ENCODE data around the gene SLC49A3.

DNA sequence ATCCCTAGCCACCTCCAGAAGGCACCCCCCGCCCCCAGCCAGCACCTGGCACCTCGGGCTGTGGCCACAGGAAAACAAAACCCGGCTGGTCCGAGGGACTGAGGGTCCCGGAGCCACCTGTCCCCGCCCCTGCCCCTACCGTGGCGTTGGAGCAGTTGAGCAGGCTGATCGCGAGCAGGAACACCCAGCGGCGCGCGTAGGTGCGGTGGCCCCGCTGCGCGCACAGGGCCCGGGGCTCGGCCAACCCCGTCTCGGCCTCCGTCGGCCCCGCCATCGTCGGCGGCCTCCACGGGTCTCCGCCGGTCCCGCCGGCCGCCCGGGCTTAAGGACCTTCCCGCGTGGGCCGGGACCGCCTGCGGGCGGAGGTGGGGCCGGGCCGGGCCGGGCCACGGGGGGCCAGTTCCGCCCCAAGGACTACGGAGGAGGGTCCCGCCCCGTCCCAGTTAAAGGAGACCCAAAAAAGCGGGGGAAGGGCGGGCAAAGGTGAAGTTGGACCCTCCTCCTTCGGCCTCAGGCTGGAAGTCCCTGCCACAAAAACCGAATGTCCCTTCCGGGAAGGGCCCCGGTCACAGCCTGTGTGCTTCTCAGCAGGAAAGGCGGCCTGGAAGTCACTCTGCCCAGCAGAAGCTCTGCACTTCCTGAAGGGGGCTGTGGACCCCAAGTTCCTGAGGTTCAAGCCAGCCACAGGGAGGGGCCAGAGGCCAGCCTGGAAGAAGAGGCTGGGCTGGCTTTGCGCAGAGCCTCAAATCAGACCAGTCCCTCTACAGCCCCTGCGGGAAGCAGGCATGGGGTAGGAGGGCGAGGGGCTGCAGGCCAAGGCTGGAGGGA, at the start of gene SLC49A3:
- TF ChIP-seq, protein P1, sequence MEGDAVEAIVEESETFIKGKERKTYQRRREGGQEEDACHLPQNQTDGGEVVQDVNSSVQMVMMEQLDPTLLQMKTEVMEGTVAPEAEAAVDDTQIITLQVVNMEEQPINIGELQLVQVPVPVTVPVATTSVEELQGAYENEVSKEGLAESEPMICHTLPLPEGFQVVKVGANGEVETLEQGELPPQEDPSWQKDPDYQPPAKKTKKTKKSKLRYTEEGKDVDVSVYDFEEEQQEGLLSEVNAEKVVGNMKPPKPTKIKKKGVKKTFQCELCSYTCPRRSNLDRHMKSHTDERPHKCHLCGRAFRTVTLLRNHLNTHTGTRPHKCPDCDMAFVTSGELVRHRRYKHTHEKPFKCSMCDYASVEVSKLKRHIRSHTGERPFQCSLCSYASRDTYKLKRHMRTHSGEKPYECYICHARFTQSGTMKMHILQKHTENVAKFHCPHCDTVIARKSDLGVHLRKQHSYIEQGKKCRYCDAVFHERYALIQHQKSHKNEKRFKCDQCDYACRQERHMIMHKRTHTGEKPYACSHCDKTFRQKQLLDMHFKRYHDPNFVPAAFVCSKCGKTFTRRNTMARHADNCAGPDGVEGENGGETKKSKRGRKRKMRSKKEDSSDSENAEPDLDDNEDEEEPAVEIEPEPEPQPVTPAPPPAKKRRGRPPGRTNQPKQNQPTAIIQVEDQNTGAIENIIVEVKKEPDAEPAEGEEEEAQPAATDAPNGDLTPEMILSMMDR (conservative IDR thresholded peaks at IDR 0.05; ENCODE audit: low read length): no peak
- TF ChIP-seq EZH2phosphoT487 (IDR thresholded peaks at IDR 0.05; ENCODE audit: borderline replicate concordance, low read depth, low read length): no peak
